Hepatocyte (in vitro differentiated cells): ENCODE measurements around the gene CYP11A1. TPM values are rescaled to one million over a fixed set of nuclear protein-coding genes. Genes with fewer than 3 reads are reported as not detected.

ENCODE experiments used
- DNase-seq: peaks from one replicate; pipeline ENCODE4 v3.0.0-alpha.2; 2016; ENCODE audit warnings: low spot score
- H2AFZ ChIP-seq: fragments of 200-600 bp; sonication (generic); 2 replicates; pipeline ENCODE4 v1.6.0; 2016; ENCODE audit warnings: antibody characterized with exemption, mild to moderate bottlenecking
- H3K27ac ChIP-seq: fragments of 200-600 bp; sonication (generic); 2 replicates; pipeline ENCODE4 v1.5.1; 2016; ENCODE audit warnings: mild to moderate bottlenecking
- H3K27me3 ChIP-seq: fragments of 200-600 bp; sonication (generic); 2 replicates; pipeline ENCODE4 v1.6.1; 2016
- H3K36me3 ChIP-seq: fragments of 200-600 bp; sonication (generic); replicated peaks from 2 replicates; pipeline ENCODE4 v1.5.1; 2016; ENCODE audit warnings: low read depth; ENCODE audit not compliant: insufficient read depth
- H3K4me1 ChIP-seq: fragments of 200-600 bp; sonication (generic); 2 replicates; pipeline ENCODE4 v1.5.1; 2016; ENCODE audit warnings: mild to moderate bottlenecking, moderate library complexity; ENCODE audit not compliant: insufficient read depth
- H3K4me2 ChIP-seq: fragments of 200-600 bp; sonication (generic); 2 replicates; pipeline ENCODE4 v1.6.0; 2016
- H3K4me3 ChIP-seq: fragments of 200-600 bp; sonication (generic); 2 replicates; pipeline ENCODE4 v1.5.1; 2016; ENCODE audit warnings: mild to moderate bottlenecking
- H3K79me2 ChIP-seq: fragments of 200-600 bp; sonication (generic); 2 replicates; pipeline ENCODE4 v1.6.0; 2017; ENCODE audit warnings: mild to moderate bottlenecking
- H3K9me2 ChIP-seq: fragments of 200-600 bp; sonication (generic); replicated peaks from 2 replicates; pipeline ENCODE4 v1.6.0; 2017; ENCODE audit warnings: mild to moderate bottlenecking; ENCODE audit not compliant: insufficient read depth
- H3K9me3 ChIP-seq: fragments of 200-600 bp; sonication (generic); 2 replicates; pipeline ENCODE4 v1.5.1; 2016; ENCODE audit warnings: low read depth, mild to moderate bottlenecking
- H4K20me1 ChIP-seq: fragments of 200-600 bp; sonication (generic); 2 replicates; pipeline ENCODE4 v1.6.0; 2016; ENCODE audit warnings: mild to moderate bottlenecking; ENCODE audit not compliant: insufficient read depth, poor library complexity, severe bottlenecking
- EZH2 ChIP-seq: fragments of 200-600 bp; sonication (generic); IDR thresholded peaks from 2 replicates; pipeline ENCODE4 v1.6.1; 2016; ENCODE audit warnings: antibody characterized with exemption, mild to moderate bottlenecking, borderline replicate concordance
- EZH2phosphoT487 ChIP-seq: fragments of 200-600 bp; sonication (generic); IDR thresholded peaks from one replicate; pipeline ENCODE4 v1.6.1; 2018; ENCODE audit warnings: antibody characterized with exemption, mild to moderate bottlenecking, low read depth, moderate library complexity; ENCODE audit not compliant: unreplicated experiment, severe bottlenecking
- WGBS: methylation state at CpG from one replicate; pipeline ENCODE4 v1.1.6; 2016; ENCODE audit warnings: low lambda C conversion rate; ENCODE audit errors: missing lambda C conversion rate; 5-methylcytosine and 5-hydroxymethylcytosine counted together
- polyA plus RNA-seq: library from polyadenylated mRNA; unstranded; fragments of >200 nt; fragmentation: Nextera tagmentation; extraction: Ambion mirVana; gene quantifications from 2 replicates; pipeline ENCODE4 v1.2.1, GENCODE V29; 2016
- total RNA-seq: library from RNA; depleted of rRNA; stranded (reverse); fragments of >200 nt; gene quantifications from 2 replicates; pipeline ENCODE4 v1.2.3, GENCODE V29; 2014
- TF ChIP-seq, protein P1 (sequence below): fragments of 200-600 bp; sonication (generic); IDR thresholded peaks from 2 replicates; pipeline ENCODE4 v1.5.1; 2016; ENCODE audit warnings: antibody characterized with exemption, mild to moderate bottlenecking; ENCODE audit not compliant: poor library complexity

The CYP11A1 gene
- total and polyA plus RNA-seq, 2 experiments from 2014 or later = 0.80 to 2.6 TPM

DNA sequence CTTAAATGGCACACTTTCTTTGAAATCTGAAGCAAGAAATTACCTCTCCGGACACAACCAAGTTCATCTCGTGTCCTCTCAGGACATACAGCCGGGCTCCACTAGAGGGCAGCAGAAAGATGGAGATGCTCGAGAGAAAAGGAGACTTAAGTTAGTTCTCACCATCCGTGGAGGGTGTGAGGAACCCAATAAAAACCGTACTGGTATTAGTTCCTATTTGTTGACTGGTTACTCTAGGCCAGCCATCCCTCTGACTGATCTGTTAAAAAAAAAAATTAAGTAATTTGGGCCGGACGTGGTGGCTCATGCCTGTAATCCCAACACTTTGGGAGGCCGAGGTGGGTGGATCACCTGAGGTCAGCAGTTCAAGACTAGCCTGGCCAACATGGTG is 7.9 kb upstream of the CYP11A1 start:
- H3K79me2 ChIP-seq = no peaks in the 10 kb centered on the region
- H3K36me3 ChIP-seq = no peaks in the 10 kb centered on the region
- H3K4me3 ChIP-seq = no peak overlapping the region
- DNase-seq = peak; percentile 89
- H3K9me2 ChIP-seq = no peaks in the 10 kb centered on the region
- 15% methylated on average over 9 of the region's 9 CpGs for WGBS
- no peaks in the 10 kb centered on the region for H3K4me1 ChIP-seq
- H3K27ac ChIP-seq = no peak overlapping the region
- no peaks in the 10 kb centered on the region for H3K27me3 ChIP-seq
- TF ChIP-seq, protein P1, sequence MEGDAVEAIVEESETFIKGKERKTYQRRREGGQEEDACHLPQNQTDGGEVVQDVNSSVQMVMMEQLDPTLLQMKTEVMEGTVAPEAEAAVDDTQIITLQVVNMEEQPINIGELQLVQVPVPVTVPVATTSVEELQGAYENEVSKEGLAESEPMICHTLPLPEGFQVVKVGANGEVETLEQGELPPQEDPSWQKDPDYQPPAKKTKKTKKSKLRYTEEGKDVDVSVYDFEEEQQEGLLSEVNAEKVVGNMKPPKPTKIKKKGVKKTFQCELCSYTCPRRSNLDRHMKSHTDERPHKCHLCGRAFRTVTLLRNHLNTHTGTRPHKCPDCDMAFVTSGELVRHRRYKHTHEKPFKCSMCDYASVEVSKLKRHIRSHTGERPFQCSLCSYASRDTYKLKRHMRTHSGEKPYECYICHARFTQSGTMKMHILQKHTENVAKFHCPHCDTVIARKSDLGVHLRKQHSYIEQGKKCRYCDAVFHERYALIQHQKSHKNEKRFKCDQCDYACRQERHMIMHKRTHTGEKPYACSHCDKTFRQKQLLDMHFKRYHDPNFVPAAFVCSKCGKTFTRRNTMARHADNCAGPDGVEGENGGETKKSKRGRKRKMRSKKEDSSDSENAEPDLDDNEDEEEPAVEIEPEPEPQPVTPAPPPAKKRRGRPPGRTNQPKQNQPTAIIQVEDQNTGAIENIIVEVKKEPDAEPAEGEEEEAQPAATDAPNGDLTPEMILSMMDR = peak; percentile 89
- TF ChIP-seq EZH2phosphoT487 = no peak
- H3K9me3 ChIP-seq = no peaks in the 10 kb centered on the region
- H3K4me2 ChIP-seq = peak overlapping the region; percentile 99
- H2AFZ ChIP-seq = no peak overlapping the region
- H4K20me1 ChIP-seq = no peaks in the 10 kb centered on the region

- no peaks in the 10 kb centered on the region for H3K9me3 ChIP-seq
- H2AFZ ChIP-seq = no peak overlapping the region
- H3K4me2 ChIP-seq = peak overlapping the region; percentile 99
- no peaks in the 10 kb centered on the region for H3K4me1 ChIP-seq
- no peaks in the 10 kb centered on the region for H4K20me1 ChIP-seq
- TF ChIP-seq EZH2 (no peak), EZH2phosphoT487 (no peak)
- TF ChIP-seq, protein P1 = no peak
- H3K36me3 ChIP-seq = no peaks in the 10 kb centered on the region
- no peaks in the 10 kb centered on the region for H3K79me2 ChIP-seq
- H3K9me2 ChIP-seq = no peaks in the 10 kb centered on the region
- H3K27me3 ChIP-seq = no peaks in the 10 kb centered on the region
- H3K27ac ChIP-seq = no peak overlapping the region
- 26% methylated on average over 11 of the region's 11 CpGs for WGBS
- DNase-seq = no peak
- no peak overlapping the region for H3K4me3 ChIP-seq
These were observed 7.3 kb upstream of the CYP11A1 start for GRCh38 chr15:74374648-74375302.

- peak overlapping the region; percentile 61 for H2AFZ ChIP-seq
- H3K27ac ChIP-seq = peak overlapping the region; percentile 4
These were observed 6.5 kb upstream of the CYP11A1 start for GRCh38 chr15:74373731-74374647.

More at GRCh38 chr15:74373731-74374647, 6.5 kb upstream of the CYP11A1 start:
- no peaks in the 10 kb centered on the region for H3K79me2 ChIP-seq
- H3K4me2 ChIP-seq = peak overlapping the region; percentile 99
- no peaks in the 10 kb centered on the region for H3K36me3 ChIP-seq
- no peaks in the 10 kb centered on the region for H3K27me3 ChIP-seq
- TF ChIP-seq, protein P1 = peak; percentile 98
- TF ChIP-seq EZH2 = no peak
- DNase-seq = peak; percentile 95
- H3K9me3 ChIP-seq = no peaks in the 10 kb centered on the region
- no peaks in the 10 kb centered on the region for H3K4me1 ChIP-seq
- H3K9me2 ChIP-seq = no peaks in the 10 kb centered on the region
- WGBS = under 1% methylated on average over 46 of the region's 62 CpGs
- no peaks in the 10 kb centered on the region for H4K20me1 ChIP-seq
- peak overlapping the region; percentile 48 for H3K4me3 ChIP-seq
